ENCODE measurements around the gene C16orf54.
"Not testable (repeated sequence)": the region's sequence is repeated elsewhere in the genome, so short reads cannot be mapped to it uniquely, and the experiment has no call there.

Gene C16orf54

DNA sequence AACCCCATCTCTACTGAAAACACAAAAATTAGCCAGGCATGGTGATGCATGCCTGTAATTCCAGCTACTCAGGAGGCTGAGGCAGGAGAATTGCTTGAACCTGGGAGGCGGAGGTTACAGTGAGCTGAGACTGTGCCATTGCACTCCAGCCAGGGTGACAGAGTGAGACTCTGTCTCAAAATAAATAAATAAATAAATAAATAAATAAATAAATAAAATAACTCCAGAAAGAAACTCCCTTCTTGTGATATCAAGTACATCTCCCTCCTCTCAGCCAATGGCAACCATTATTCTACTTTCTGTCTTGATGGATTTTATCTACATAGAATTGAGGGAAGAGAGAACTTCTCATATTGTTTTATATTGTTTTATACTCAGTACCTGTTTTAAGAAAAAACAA lies 38.6 kb downstream of the C16orf54 start:
- DNase-seq: not testable (repeated sequence)

GRCh38 chr16:29705030-29705429 lies 40.8 kb downstream of the C16orf54 start:
- no peak for DNase-seq

DNA sequence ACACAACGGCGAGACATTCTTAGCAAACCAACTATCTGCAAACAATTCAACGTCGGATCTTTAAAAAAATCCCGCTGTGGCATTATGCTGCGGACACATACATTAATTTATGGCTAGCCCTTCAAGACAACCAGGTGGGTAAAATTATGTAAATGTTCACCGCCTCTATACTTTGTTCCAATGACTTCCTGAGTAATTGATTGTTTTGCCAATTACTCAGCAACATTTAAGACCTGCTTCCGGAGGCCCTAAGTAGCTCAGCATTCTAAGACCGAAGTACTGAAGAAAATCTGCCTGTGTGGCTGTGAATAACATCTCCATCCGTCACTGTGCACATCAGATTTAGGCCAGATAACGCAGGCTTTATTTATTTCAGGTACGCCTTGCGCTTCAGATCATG lies 43.5 kb downstream of the C16orf54 start:
- peak; percentile 24 for DNase-seq

DNA sequence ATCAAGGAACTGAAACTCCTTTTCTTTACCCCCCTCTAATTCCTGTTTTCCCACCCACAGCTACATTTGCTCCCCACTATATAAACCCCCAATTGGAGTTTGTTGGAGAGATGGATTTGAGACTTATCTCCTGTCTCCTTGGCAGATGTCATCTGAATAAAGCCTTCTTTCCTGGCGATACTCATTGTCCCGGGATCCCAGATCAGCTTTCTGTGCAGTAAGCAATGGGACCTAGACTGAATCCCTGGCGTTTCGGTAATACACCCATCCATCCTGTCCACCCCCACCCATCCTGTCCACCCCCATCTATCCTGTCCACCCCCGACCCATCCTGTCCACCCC lies 44.6 kb downstream of the C16orf54 start:
- DNase-seq: no peak

DNA sequence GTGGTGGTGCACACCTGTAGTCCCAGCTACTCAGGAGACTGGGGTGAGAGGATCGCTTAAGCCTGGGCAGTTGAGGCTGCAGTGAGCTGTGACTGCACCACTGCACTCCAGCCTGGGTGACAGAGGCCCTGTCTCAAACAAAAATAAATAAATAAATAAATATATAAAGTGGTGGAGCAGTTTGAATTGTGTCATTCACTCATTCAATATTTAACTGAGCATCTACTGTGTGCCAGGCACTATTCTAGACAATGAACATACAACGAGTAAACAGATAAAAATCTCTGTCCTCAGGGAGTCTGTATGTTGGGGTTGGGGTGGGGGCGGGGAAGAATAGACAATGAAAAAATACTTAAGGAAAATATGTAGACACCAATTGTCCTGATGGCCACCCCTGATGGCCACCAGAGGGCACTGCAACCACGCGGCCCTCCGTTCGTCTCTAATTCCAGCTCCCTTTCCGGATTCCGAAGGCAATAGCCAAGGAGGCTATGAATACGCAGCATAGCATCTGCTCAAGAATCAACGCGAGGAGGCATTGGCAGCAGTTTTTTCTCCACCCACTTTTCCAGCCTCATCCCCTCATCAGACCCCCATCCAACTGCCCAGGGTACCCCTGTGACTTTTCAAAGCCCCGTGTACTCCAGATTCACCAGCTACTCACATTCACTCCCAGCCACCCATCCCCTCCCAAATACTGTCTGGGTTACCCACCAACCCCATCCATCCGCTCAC lies 45.4 kb downstream of the C16orf54 start:
- peak; percentile 83 for DNase-seq

DNA sequence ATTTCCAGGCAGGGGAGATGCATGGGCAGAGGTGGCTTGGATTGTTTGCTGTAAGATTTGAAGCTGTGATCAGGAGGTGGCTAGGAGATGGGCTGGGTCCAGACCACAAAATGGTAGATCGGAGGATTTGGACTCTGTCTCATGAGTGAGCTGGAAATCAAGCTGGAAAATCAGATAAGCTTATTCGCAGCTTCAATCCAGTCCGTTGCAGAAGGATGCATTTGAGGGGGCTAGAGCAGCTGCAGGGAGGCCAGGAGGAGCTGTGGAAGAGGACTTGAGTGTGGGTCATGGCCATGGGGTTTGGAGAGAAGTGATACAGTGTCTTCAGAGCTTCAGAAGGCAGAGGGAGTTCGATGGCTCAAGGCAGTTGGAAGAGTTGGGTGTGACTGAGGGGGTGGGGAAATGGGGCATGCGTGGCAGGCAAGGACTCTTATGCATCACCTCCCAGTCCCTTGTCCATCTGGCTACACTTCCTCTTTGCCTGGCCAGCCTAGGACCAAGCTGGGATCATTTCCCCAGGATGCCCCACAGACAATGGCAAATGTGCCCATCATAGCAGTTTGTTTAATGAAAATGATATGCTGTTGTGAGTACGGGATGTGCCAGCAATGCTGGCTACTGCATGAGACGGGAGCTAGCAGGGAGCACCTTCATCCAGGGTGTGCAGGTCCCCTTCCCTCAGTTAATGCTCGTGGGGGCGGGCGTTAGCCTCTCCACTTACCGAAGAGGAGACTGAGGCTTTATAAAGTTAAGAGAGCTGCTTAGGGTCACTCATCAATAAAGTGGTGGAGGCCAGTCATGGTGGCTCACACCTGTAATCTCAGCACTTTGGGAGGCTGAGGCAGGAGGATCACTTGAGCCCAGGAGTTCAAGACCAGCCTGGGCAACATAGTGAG lies 46.2 kb downstream of the C16orf54 start:
- no peak for DNase-seq

GRCh38 chr16:29698484-29699323 lies 47.1 kb downstream of the C16orf54 start:
- DNase-seq: no peak

- no peak for DNase-seq
Measured at GRCh38 chr16:29698042-29698441, 47.7 kb downstream of the C16orf54 start.

GRCh38 chr16:29697391-29697790 lies 48.4 kb downstream of the C16orf54 start:
- DNase-seq: no peak

DNA sequence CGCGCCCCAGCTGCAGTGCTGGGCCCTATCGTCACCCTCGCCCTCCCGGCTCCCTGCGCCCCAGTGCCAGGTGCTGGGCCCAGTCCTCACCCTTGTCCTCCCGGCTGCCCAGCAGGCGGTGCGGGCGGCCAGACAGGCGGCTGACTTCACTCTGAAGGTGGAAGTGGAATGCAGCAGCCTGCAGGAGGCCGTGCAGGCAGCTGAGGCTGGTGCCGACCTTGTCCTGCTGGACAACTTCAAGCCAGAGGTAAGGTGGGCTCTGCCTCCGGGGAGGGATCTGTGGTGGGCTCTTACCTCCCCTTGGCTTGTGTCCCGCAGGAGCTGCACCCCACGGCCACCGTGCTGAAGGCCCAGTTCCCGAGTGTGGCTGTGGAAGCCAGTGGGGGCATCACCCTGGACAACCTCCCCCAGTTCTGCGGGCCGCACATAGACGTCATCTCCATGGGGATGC lies 48.9 kb downstream of the C16orf54 start:
- DNase-seq: no peak

- not testable (repeated sequence) for DNase-seq
Measured at GRCh38 chr16:29695675-29696074, 50.1 kb downstream of the C16orf54 start.

DNA sequence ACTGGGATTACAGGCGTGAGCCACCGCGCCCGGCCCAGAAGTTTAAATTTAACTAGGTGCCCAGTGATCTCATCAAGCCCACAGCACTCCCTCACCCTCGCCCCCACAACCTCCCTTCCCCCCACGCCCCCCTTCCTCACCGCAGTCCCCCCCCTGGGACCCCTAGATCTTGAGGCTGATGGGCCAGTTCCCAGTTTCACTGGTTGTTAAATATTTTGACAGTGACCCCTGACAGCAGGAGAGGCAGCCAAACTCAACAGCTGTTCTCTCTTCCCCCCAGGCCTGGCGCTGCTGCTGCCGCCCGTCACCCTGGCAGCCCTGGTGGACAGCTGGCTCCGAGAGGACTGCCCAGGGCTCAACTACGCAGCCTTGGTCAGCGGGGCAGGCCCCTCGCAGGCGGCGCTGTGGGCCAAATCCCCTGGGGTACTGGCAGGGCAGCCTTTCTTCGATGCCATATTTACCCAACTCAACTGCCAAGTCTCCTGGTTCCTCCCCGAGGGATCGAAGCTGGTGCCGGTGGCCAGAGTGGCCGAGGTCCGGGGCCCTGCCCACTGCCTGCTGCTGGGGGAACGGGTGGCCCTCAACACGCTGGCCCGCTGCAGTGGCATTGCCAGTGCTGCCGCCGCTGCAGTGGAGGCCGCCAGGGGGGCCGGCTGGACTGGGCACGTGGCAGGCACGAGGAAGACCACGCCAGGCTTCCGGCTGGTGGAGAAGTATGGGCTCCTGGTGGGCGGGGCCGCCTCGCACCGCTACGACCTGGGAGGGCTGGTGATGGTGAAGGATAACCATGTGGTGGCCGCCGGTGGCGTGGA lies 51.2 kb downstream of the C16orf54 start:
- DNase-seq: no peak

- not testable (repeated sequence) for DNase-seq
Measured at GRCh38 chr16:29692606-29693005, 53.2 kb downstream of the C16orf54 start.

Data from activated CD4-positive, alpha-beta T cell treated with anti-CD3 and anti-CD28 coated beads for 48 hours (primary cell).